HG02938 (cell line): Measurements from ENCODE around the gene TMEM213.
"Not testable (repeated sequence)": the region's sequence is repeated elsewhere in the genome, so short reads cannot be mapped to it uniquely, and the experiment has no call there.

Experiments used
- ATAC-seq: cut with Tn5 transposase; IDR thresholded peaks from one replicate; pipeline ENCODE4 v1.9.1; 2021; ENCODE audit warnings: mild to moderate bottlenecking, moderate library complexity; ENCODE audit not compliant: unreplicated experiment

The TMEM213 gene

DNA sequence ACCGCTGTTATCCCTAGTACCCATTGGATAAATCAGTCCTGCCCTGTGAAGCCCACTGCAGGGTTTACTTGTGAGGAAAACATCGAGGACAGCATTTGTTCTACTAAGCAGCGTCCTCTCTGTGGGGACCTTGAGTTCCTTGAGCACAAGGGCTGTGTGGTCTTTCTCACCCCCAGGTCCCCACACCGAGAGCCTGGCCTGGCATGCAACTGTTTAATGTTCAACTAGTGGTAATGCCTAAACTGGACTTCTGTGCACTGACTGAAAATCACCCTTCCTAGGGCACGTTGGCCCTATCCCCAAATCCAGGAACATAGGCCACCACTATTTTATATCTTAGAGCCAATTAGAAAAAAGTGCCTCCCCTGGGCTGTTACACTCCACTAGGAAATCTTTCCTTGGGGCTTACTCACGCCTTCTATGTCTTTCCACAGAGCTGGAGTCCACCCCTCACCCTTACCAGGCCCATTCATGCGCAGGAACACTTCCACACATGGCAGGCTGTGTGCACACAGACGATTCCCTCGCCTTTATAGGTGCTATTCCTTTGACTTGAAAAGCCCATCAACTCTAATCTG lies 1.7 kb upstream of the TMEM213 start:
- no peak for ATAC-seq

DNA sequence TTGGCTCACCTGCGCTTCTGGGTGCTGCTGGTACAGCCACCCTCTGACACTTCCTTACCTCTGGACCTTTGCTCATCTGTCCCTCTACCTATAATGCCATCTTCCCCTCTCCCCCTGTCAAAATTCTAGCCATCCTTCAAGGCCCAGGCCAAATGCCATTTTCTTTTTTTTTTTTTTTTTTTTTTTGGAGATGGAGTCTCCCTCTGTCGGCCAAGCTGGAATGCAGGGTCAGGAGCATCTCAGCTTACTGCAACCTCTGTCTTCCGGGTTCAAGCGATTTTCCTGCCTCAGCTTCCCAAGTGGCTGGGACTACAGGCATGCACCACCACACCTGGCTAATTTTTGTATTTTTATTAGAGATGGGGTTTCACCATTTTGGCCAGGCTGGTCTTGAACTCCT lies 748 bp upstream of the TMEM213 start:
- ATAC-seq = not testable (repeated sequence)

DNA sequence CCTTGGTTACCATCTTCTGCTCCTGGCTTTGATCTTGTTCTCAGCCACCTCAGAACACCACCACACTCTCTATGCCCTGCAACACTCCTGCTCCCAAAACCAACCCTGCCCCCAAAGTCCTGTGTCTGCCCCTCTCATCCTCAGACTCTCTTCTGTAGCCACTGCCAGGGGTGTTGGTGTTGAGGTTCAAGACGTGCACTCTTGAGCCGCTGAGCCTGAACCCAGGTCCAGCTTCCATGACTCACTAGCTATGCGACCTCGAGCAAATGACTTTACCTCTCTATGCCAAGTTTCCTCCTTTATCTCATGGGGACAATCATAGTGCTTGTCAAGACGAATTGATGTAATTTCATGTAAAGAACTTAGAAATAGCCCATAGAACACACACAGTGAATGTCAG lies 1.0 kb downstream of the TMEM213 start:
- ATAC-seq = no peak

DNA sequence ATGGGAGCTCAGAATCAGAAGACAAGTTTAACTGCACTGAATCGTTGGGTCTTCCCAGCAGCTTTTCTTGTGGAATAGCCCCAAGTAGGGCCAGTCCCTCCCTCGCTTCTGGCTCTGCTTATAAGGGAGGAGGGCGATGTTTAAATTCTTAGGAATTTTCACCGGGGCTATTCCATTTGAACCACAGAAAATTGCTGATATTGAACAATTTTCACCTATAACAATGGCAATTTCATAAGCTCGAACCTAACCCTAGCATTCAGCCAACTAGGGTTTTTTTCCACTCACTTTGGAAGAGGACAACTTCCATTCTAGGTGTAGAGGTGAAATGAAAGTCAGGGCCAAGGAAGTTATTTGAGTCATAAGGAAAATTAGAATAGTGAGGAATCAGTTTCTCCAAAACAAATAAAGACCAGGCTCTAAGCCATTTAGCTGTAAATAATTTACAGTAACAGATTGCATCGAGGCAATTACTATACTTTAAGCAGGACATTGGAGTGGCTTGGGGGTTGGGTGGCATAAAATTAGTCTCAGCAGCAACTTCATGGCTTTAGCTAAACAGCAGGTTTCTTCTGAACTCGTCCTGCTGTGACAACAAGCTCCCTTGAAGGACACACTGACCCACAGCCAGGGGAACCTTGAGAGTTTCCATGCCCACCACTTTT lies 1.7 kb downstream of the TMEM213 start:
- ATAC-seq = no peak

DNA sequence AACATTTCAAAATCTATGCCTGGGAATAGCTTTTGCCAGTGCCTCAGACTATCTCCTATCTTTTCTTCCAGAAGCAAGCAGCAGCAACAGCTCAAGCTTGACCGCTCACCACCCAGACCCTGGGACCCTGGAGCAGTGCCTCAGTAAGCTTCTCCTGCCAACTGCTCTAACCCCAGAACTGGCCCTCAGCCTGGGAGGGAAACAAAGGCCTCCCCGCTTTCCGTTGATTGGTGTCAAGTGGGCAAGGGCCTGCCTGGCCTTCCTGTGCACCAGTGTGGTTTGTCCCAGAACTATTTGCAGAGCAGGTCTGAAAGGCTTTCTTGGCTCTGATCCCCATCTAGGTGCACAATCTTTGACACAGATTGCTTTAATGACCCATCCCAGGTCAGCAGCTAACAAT lies 3.5 kb downstream of the TMEM213 start:
- no peak for ATAC-seq

DNA sequence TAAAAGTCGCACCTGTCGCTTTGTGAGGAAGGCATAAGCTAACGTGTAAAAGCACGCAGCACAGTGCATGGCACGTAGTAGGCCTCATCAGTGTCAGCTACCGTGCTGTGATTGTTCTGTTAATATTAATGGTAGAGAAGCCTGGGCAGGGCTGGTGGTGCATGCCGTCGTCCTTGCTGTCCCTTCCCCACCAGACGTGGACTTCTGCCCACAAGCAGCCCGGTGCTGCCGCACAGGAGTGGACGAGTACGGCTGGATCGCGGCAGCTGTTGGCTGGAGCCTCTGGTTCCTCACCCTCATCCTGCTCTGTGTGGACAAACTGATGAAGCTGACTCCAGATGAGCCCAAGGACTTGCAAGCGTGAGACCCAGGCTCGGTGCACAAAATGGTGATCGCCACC lies 4.9 kb downstream of the TMEM213 start:
- ATAC-seq = no peak

DNA sequence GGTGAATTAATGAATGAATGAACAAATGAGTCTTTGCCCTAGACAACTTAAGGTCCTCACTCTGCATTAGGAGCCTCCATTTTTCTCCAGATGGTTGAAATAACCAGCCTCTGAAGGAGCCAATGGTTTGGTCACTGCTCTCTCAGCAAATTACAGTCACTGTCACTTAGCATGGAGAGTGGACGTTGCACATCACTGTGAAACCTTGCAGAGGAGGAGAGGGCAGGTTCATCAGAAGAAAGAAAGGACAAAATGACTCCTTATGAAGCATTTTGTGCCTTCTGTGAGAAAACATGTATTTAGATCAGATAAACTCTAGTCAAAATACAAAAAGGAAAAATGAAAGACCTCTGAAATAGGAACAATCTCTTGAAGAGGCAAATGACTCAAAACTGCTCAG lies 6.8 kb downstream of the TMEM213 start:
- ATAC-seq = no peak

DNA sequence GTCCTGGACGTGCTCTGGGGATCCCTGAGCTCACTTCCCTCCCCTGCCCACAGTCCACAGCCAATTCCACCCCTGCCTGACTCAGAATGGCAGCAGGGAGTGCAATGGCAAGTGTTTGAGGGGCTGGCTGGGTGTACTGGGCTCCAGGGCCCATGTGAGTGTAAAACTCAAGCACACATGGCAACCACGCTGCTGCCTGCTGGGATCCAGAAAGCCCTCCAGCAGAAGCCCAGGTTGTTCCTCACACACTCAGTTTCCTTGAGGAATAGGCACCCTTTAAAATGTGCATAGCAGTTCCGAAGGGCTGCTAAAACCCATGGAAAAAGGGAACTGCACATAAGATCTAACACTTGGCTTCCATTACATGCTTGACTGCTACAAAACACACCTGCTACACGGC lies 11.6 kb downstream of the TMEM213 start:
- ATAC-seq = no peak

DNA sequence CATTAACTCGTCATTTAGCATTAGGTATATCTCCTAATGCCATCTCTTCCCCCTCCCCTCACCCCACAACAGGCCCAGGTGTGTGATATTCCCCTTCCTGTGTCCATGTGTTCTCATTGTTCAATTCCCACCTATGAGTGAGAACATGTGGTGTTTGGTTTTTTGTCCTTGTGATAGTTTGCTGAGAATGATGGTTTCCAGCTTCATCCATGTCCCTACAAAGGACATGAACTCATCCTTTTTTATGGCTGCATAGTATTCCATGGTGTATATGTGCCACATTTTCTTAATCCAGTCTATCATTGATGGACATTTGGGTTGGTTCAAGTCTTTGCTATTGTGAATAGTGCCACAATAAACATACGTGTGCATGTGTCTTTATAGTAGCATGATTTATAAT lies 13.5 kb downstream of the TMEM213 start:
- not testable (repeated sequence) for ATAC-seq

DNA sequence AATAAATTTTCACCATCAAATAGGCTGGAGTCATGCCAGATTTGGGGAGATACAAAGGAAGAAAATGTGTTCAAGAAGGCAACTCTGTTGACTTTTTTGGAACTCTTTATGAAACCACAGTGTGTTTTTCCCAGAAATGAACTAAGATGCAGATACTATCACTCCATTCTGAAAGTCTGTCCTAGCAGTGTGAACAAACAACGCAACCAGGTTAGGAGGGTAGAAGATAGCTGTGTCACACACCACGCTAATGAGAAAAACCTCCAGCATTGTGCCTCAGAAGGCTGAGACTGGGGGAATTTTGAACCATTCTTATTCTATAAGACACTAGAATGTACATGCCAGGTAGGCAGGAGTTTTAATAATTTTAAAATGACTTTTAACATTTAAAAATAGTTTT lies 16.2 kb downstream of the TMEM213 start:
- ATAC-seq = no peak

DNA sequence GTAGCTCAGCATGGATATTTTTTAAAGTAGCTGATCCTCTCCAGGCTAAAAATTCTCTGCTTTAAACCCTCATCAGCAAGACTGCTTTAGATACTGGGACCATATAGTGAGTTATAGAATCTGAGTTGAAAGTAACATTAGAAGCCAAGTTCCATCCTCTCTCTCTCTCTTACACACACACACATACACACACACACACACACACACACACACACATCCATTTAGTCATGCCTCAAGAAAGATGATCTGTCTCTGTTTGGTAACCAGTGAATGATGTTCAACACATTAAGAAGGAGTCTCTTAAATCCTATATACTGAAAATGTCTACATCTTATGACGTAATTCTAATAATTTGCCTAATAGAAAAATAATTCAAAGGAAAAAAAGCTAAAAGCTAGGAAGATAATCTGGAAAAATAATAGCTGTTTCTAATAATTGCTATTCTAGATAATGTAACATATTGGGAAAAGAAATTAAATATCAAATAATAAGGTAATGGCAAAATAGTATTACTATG lies 17.1 kb downstream of the TMEM213 start:
- no peak for ATAC-seq

DNA sequence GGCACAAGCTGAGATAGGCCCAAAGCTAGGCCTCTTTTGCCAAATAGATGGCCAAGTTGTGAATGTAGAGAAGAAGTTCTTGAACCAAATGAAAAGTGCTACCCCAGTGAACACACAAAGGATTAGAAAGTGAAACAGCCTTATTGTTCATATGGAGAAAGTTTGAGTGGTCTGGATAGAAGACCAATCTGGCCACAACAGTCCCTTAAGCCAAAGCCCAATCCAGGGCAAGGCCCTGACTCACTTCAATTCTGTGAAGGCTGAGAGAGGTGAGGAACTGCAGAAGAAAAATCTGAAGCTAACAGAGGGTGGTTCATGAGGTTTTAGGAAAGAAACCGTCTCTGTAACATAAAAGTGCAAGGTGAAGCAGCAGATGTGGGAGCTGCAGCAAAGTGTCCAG lies 18.9 kb downstream of the TMEM213 start:
- ATAC-seq = no peak

DNA sequence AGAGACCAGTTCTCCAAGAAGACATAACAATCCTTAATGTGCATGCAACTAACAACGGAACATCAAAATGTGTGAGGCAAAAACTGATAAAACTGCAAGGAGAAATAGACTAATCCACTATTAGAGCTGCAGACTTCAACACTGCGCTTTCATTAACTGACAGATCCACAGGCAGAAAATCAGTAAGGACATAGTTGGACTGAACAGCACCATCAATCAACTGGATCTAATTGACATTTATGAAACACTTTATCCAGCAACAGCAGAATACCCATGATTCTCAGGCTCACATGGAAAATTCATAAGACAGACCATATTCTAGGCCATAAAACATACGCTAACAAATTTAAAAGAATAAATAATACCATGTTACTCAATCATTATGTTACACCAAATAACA lies 21.8 kb downstream of the TMEM213 start:
- ATAC-seq = no peak

DNA sequence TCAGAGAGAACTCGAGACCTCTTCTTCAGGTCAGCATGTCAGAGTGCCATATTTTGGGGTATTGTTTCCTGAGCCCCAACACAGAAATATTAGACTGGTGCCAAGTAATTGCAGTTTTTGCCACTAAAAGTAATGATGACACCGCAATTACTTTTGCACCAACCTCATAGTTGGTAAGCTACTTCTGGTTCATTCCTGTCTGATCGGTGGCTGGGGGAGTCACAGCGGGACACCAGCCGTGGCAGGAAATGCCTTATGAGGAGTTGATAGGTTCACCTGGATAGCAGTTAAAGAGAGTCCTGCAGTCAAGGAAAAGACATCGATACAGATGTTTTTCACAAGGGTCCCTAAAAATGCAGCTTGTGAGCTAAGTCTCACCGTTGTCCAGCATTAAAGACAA lies 24.1 kb downstream of the TMEM213 start:
- ATAC-seq = no peak

DNA sequence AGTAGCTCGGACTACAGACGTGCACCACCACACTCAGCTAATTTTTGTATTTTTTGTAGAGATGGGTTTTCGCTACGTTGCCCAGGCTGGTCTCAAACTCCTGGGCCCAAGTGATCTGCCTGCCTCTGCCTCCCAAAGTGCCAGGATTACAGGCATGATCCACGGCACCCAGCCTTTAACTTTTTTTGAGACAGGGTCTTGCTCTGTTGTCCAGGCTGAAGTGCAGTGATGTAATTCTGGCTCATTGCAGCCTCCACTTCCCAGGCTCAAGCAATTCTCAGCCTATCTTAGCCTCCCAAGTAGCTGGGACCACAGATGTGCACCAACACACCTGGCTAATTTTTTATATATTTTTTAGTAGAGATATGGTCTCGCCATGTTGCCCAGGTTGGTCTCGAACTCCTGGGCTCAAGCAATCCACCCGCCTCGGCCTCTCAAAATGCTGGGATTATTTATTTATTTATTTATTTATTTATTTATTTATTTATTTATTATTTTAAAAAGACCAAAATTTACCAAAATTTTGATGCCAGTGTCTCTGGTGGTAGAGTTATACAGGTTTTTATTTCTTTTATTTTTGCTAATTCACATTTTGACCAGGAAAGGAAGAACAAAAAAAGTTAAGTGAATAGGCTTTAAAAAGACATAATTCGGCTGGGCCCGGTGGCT lies 25.2 kb downstream of the TMEM213 start:
- no peak for ATAC-seq

DNA sequence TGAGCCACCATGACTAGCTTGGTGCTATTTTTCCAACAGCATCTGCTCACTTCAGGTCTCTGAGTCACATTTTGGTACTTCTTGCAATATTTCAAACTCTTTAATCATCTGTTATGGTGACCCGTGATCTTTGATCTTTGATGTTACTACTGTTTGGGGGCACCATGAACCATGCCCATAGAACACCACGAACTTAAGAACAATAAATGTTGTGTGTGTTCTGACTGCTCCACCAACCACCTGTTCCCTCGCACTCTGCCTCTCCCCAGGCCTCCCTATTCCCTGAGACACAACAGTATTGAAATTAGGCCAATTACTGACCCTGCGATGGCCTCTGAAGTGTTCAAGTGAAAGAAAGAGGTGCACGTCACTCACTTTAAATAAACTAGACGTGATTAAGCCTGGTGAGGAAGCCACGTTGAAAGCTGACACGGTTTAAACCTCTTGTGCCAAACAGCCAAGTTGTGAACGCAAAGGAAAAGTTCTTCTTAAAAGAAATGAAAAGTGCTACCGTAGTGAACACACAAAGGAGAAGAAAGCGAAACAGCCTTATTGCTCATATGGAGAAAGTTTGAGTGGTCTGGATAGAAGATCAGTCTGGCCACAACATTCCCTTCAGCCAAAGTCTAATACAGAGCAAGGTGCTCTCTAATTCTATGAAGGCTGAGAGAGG lies 27.4 kb downstream of the TMEM213 start:
- no peak for ATAC-seq

DNA sequence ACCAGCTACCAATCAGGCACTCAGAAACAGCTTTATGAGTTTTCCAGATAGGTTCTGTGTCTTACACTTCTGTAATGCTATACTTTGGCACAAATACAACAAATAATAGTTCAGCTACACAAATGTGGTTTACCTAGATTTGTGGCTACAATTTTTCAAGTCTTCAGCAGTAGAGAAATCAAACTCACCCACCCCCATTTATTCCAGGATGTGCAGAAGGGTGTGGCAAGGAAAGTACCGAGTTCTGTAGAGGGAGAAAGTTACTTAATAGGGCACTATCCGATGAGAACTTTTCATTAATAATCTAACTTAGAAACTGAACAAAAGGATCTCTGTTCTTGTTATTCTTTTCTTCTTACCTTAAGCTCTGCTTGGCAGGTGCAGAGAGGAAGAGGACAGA lies 30.5 kb downstream of the TMEM213 start:
- no peak for ATAC-seq

DNA sequence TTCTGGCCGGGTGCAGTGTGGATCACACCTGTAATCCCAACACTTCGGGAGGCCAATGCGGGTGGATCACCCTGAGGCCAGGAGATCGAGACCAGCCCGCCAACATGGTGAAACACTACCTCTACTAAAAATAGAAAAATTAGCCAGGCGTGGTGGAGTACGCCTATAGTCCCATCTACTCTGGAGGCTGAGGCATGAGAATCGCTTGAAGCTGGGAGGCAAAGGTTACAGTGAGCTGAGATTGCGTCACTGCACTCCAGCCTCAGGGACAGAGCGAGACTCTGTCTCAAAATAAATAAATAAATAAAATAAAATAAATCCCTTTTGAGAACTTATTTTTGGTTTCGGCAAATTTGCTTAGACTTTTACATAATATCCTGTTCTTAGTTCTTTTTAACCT lies 31.5 kb downstream of the TMEM213 start:
- ATAC-seq = no peak

DNA sequence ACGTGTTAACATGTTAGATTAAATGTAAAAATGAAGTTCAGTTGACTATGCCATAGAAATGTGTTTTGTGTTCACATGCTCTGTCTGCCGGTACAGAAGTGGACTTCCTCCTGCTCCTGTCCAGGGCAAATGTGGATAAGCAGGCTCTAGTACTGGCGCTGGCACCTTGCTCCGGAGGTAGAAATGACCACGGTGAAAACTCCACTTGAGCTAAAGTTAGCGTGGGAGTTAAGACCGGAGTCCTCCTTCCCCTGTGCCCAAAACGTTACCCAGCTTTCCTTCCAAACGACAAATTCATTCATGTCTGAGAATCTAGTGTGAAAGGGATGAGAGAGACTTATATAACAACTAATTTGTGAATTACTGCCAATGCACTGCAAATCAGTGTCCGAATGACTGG lies 35.2 kb downstream of the TMEM213 start:
- ATAC-seq = no peak

DNA sequence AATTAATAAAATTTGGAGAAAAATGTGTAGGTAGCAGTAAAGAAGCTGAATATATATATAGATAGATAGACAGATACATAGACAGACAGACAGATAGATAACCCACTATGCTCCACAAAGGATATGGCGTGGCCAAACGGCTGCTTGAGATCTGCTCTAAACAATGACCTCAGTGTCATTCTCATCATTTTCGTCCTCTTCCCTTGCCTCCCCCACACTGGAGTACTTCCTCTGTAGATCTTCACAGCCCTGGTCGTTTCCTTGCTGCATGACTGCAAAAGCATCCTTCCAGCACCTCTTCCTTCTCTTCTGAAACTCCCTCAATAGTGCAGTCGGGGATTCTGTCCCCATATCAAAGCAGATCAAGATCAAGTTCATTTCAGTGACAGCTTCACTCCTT lies 35.8 kb downstream of the TMEM213 start:
- no peak for ATAC-seq

DNA sequence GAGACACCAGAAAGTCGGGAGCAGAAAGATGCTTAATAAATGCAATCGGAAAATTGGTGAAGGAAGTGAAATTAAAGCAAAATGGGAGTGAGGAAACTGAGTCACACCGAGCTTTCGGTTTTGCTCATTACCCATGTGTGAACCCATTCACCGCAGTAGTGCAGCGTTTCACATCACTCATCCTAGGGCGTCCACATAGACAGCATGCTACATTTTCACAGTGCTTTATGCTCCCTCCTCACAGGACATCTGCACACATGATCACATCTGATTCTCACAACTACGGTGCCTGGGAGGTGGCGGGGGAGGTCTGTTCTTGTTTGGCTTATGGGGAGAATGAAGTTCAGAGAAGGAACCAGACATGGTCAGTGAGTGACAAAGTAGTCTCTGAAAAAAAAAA lies 36.8 kb downstream of the TMEM213 start:
- no peak for ATAC-seq

DNA sequence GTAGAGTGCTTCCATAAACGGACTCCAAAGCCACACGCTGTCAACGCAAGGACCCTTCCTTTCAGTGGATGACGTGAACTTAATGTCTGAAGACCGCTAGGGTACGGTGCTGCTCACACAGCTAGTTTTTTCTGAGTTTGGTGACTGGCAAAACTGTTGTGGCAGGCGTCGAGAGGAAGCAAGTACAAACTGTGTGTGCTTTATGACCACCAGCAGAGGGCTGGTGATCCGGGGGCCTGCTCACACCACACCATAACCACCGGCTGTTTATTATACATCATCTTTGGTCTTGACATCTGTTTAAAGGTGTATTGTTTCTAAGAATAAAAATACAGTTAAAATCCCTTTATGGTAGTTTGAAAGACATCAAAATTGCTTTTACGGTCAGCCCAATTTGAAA lies 37.3 kb downstream of the TMEM213 start:
- no peak for ATAC-seq
